Embryonic facial prominence (tissue), 1 donor: ENCODE measurements around the gene EVC.

ENCODE experiments used
- DNase-seq: peaks from one replicate; pipeline ENCODE4 v3.0.0-alpha.2; 2016; ENCODE audit errors: extremely low spot score

The EVC gene

GRCh38 chr4:5755161-5755560 is 44.2 kb downstream of the EVC start:
- no peak for DNase-seq

GRCh38 chr4:5755679-5756078 is 44.7 kb downstream of the EVC start:
- DNase-seq: no peak

DNA sequence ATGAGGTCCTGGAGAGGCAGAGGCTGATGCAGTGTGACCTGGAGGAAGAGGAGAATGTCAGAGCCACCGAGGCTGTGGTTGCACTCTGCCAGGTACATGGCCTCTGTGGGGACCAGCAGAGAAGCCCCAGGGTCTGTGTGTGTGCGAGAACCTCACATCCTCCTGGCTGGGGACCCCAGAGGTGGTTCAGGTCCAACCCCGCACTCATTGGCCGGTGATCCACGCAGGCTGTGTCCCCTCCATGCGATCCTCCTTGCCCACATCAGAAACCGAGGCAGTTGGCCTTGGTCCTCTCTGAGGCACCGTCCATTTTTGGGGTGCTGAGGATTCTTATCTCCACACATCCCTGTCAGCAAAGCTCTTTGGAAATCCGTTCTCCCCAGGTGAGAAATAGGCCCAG is 45.3 kb downstream of the EVC start:
- DNase-seq: no peak

GRCh38 chr4:5757091-5757490 is 46.1 kb downstream of the EVC start:
- DNase-seq: no peak

GRCh38 chr4:5757536-5757935 is 46.5 kb downstream of the EVC start:
- DNase-seq: no peak

DNA sequence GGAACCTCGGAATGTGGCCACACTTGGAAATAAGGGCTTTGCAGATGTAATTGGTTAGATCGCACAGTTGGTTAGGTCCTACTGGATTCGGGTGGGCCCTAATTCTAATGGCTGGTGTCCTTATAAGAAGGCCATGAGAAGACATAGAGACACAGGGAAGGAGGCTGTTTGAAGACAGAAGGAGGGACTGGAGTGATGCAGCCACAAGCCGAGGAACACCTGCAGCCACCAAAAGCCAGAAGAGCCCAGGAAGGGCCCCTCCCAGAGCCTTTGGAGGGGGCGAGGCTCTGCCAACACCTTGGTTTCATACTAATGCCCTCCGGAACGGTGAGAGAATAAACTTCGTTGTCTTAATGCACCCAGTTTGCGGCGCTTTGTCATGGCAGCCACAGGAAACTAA is 47.0 kb downstream of the EVC start:
- no peak for DNase-seq

GRCh38 chr4:5758741-5759140 is 47.7 kb downstream of the EVC start:
- DNase-seq: no peak

DNA sequence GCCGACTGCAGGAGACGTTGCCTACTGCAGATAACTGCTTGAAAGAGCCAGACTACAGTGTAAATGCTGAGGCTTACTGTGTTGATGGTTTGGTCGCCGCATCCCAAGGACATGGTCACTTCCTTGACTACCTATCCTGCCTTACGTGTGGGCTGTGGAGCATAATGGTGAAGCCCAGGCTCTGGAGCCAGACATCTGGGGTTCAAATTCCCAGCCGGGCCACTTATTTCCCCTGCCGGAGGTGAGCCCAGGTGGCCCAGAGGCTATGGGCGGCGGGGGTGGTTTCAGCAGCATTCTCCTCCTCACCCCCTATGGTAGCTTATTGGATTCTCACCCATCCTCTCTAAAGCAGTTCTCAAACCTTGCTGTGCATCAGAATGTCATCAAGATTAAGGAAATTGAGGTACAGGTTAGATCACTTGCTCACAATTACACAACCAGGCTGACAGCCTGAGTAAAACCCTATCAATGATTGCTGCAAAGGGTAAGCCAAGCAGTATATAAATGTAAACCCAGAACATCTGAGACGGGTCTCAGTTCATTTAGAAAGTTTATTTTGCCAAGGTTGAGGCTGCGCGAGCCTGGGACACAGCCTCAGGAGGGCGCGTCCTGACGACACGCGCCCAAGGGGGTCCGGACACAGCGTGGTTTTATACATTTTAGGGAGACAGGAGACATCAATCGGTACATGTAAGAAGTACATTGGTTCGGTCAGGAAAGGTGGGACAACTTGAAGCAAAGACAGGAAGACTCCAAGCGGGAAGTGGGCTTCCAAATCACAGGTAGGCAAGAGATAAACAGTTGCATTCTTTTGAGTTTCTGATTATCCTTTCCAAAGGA is 48.5 kb downstream of the EVC start:
- DNase-seq: no peak

DNA sequence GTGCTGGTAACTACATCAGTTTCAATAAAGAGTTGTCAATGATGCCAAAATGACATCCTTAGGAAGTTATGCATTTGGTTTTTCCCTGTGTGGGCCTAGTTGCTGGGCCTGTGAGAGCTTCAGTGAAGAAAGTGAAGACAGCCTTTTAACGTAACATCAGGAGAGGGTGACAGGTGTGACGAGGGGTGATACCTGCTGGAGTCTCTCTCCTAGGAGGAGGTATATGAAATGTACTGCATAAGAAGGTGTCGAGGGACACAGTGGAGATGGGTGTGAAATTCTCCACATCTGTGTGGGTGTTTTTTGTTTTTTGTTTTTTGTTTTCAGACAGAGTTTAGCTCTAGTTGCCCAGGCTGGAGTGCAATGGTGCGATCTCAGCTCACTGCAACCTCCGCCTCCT is 49.2 kb downstream of the EVC start:
- no peak for DNase-seq

DNA sequence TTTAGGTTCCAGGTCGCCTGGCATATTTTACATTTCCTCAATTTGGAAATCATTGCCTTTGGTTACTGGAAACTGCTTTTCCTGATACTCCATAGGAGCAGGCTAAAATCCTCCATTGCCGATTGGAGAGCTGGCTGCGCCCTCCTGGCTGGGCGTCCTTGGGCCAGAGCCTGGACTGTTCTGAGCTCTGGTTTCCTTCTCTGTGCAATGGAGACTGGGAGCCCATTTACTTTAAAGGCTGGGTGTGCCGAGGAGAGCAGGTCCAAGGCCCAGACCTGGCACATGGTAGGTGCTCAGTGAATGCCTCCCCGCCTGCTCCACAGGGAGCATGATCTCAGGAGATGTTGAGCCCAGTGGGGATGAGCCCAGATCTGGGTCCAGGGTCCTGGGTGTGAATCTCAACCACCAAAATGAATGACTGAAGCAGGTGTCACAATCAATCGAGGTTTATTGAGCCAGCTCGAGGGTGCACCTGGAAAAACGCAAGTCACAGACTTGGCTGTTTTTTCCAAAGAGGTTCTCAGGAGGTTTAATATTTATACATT is 50.0 kb downstream of the EVC start:
- no peak for DNase-seq

DNA sequence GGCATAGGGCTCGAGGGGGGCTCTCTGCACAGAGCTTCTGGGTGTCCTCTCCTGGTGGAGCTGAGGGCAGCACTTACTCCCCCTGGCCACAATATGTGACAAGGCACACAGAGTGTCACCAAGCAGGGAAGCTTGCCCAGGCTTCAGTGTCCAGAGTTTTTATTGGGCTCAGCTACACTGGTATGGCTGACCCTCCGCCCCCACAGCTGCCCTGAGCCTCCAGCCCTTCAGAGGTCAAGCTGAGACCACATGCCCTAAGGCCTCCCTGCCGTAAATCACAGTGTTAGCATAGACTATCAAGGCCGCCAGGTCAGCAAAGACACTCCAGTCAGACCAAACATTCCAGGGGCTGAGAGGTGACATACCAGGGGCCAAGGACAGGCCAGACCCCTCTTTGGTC is 59.0 kb downstream of the EVC start:
- no peak for DNase-seq

DNA sequence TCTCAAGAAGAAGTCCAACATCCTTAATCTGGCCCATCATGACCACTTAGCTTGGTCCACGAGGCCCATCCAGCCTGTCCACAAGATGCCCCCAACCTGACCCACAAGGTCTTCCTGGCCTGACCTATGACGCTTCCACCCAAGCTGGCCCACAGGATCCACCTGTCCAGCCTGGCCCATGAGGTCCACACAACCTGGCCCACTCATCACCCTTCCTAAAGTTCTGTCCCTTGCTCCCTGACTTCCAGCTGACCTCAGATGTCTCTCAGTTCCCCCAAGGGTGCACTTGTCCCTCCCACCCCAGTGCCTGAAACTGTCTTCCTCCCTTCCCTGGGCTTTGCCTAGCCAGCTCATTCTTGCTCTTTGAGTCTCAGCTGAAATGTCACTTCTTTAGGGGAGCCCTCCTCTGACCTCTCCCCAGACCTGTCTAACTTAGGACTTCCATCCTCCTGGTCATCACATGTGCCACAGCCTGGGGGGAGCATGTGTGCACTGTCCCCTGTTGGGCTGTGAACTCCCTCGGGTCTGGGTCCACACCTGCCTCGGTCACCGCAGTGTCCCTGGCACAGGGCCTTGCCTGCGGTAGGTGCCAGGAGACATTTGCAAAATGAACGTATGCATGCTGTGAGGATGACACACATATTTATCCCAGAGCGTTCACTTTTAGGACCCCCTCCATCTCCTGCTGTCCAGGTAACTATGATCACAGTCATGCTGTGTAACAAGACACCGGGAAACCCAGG is 61.7 kb downstream of the EVC start:
- DNase-seq: no peak

DNA sequence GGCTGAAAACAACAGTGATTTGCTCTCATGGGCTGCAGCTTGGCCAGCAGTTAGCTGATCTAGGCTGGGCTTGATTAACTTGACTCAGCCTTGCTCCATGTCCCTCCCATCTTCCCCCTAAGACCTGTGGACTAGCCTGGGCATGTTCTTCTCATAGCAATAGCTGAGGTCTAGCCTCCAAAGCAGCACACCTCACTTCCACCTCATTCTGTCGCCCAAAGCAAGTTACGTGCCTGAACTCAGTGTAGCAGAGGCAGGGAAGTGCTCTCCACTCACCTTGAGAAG is 62.2 kb downstream of the EVC start:
- DNase-seq: no peak

- DNase-seq: no peak
Observed at GRCh38 chr4:5774416-5775036, 63.5 kb downstream of the EVC start.

DNA sequence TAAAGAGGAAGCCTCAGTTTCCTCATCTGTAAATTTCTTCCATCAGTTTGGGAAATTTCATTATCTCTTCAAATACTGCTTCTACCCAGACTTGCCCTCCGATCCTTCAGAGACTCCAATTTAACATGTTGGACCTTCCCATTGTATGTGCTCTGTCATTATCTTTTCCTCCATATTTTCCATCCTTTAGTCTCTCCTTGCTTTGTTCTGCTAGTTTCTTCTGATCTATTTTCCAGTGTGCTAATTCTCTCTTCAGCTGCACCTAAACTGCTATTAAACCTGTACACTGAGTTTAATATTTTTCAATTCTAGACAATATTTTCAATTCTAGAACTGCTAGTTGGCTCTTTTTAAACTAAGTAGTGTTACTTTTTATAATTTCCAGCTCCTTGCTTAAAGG is 65.5 kb downstream of the EVC start:
- DNase-seq: no peak

DNA sequence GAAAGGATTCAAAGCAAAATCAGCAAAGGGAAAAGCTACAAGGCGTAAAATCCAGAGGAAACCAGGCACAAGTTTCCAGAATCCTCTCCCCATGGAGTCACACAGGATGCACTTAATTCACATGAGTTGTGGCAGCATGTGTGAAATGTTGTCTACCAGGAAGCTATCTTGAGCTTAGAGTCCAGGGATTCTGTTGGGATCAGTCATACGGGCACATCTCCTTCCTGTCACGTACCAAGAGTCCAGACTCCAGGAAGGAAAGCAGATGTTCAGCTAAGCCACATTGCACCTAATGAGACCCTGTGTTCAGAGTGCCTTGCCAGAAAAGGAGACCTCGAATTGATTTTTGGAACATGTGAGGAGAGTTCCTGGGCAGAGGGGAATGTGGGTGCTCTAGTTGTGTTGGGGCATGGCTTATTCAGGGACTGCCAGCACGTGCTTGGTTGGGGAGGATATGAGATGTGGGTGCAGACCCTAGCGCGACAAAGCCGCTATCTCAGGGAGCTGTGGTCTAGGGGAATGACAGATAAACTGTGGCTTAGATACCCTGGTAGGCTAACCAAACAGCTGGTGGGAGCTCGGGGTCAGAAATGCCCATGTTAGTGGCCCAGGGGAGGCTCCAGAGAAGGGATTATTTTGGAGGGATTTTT is 70.0 kb downstream of the EVC start:
- no peak for DNase-seq

GRCh38 chr4:5781691-5782090 is 70.7 kb downstream of the EVC start:
- DNase-seq: no peak

GRCh38 chr4:5782829-5783476 is 72.0 kb downstream of the EVC start:
- DNase-seq: no peak

GRCh38 chr4:5783486-5783885 is 72.5 kb downstream of the EVC start:
- no peak for DNase-seq

GRCh38 chr4:5784021-5784420 is 73.0 kb downstream of the EVC start:
- no peak for DNase-seq

DNA sequence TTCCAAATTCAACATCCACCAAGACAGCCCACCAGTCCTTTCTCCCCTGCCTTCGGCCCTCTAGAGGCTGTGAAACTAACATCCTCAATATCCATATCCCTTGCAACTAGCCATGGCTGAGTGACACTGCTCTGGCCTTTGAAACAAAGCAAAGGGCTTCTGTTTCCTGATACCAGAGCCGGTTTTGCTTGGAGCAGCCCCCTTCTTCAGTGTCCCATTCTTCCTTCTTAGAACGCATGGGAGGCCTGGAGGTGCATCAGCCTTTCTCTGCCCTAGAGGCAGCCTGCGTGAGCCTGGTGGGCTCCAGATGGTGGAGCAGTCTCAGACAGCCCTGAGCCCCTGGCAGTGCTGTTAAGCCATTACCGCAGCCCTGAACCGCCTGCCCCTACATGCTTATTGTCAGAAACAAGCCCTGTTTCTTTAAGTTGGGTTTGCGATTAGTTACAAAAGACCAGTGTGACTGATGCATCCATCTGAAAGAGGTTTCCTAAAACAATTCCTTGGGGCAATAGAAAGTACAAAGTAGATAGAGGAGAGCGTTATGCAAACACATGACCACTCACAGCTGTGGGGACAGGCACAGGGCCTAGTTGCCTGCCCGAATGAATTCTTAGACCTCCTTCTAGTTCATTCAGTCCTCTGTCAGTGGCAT is 74.1 kb downstream of the EVC start:
- no peak for DNase-seq
